ENCODE results near the gene LMO4. TPM values are rescaled to one million over a fixed set of nuclear protein-coding genes. Genes with fewer than 3 reads are reported as not detected.

The LMO4 gene
- total RNA-seq, 1 donor from 2014 or later: 23.7 TPM

GRCh38 chr1:87356591-87356990 lies 27.9 kb downstream of the LMO4 start:
- intact Hi-C loops (cut with micrococcal nuclease): no loop called here
- no peak overlapping the region for H3K27ac Mint-ChIP-seq
- H3K4me1 Mint-ChIP-seq: no peaks in the 10 kb centered on the region
- H3K36me3 Mint-ChIP-seq (ENCODE audit: low read depth): peaks cover 2% of the 10 kb centered on the region
- H3K9me3 Mint-ChIP-seq: peaks cover 3% of the 10 kb centered on the region
- no peaks in the 10 kb centered on the region for H3K27me3 Mint-ChIP-seq
- no peak for DNase-seq
- H3K4me3 Mint-ChIP-seq: no peak overlapping the region

DNA sequence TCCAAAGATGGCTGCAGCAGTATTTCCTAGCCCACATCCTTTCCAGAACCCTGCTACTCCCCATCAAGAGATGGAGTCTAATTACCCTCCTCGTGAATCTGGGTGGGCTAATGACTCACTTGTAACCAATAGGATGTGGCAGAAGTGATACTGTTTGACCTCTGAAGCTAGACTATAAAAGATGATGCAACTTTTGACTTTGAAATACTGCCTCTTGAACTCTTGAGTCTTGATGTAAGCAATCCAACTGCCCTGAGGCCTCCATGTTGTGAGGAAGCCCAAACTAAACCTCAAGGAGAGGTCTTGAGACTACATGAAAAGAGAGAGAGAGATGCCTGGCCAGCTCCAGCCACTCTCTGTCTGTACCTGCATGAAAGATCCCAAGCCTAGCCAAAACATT lies 29.5 kb downstream of the LMO4 start:
- Mint-ChIP-seq H3K4me3 (no peak overlapping the region), H3K36me3 (ENCODE audit: low read depth) (peaks cover 2% of the 10 kb centered on the region), H3K9me3 (peaks cover 3% of the 10 kb centered on the region), H3K27ac (no peak overlapping the region), H3K4me1 (no peaks in the 10 kb centered on the region), H3K27me3 (no peaks in the 10 kb centered on the region)
- DNase-seq: no peak
- intact Hi-C loops (cut with micrococcal nuclease): no loop called here

DNA sequence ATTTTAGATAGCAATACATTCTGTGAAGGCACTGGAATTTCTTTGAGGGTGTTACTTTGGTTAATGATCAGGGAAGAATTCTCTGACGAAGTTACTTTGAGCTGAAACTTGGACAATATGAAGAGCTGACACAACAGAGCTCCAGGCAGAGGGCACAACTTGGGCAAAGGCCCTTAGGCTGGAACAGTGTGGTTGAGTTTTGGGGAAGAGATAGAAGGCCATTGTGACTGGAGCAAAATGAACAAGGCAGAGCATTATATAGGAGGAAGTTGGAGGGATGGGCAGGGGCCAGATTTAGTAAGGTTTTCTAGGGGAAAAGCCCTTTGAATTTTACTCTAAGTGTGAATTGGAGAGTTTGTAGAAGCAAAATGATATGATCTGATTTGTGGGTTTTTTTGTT lies 30.9 kb downstream of the LMO4 start:
- Mint-ChIP-seq H3K9me3 (peaks cover 3% of the 10 kb centered on the region), H3K4me3 (no peak overlapping the region), H3K4me1 (no peaks in the 10 kb centered on the region), H3K27ac (no peak overlapping the region), H3K36me3 (ENCODE audit: low read depth) (peaks cover 2% of the 10 kb centered on the region), H3K27me3 (no peaks in the 10 kb centered on the region)
- intact Hi-C loops (cut with micrococcal nuclease): no loop called here
- no peak for DNase-seq

DNA sequence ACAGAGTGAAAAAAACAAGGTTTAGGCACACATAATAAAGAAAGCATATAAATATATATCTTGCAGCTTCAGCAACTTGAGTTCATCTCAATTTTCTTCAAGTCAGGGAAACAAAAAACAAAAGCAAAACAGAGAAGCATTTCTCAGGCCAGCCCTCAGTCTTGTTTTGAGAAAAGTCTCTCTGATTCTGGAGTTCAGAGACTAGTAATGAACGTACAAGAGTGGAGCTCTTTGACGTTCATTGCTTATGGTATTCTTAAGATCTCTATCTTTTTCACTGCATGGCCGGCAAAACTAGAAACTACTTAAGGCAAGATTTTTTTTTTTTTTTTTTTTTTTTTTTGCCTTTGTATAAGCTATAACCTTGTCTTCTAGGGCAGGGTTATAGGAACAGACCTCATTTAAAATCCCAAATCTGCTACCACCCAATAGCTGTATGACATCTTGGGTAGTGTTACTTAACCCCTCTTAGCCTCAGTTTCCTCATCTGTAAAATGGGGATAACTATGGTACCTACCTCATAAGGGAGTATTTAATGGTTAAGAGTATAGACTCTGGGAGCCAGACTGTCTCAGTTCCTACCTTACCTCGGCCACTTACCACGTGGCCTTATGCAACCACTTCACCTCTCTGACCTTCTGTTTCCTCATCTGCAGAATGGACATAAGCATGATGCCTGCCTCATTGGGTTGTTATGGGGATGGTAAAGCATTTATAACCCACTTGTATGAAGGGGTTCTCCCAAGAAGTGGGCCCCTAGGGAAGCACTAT lies 33.6 kb downstream of the LMO4 start:
- H3K9me3 Mint-ChIP-seq: peaks cover 3% of the 10 kb centered on the region
- H3K36me3 Mint-ChIP-seq (ENCODE audit: low read depth): peaks cover 2% of the 10 kb centered on the region
- no peaks in the 10 kb centered on the region for H3K4me1 Mint-ChIP-seq
- intact Hi-C loops (cut with micrococcal nuclease): no loop called here
- no peak overlapping the region for H3K27ac Mint-ChIP-seq
- no peaks in the 10 kb centered on the region for H3K27me3 Mint-ChIP-seq
- no peak overlapping the region for H3K4me3 Mint-ChIP-seq
- no peak for DNase-seq

- intact Hi-C loops (cut with micrococcal nuclease): no loop called here
- Mint-ChIP-seq H3K4me3 (no peak overlapping the region), H3K9me3 (peaks cover 3% of the 10 kb centered on the region), H3K27ac (no peak overlapping the region), H3K4me1 (no peaks in the 10 kb centered on the region), H3K27me3 (peaks cover 1% of the 10 kb centered on the region), H3K36me3 (ENCODE audit: low read depth) (peaks cover 2% of the 10 kb centered on the region)
- no peak for DNase-seq
Observed at GRCh38 chr1:87362834-87363426, 34.2 kb downstream of the LMO4 start.

DNA sequence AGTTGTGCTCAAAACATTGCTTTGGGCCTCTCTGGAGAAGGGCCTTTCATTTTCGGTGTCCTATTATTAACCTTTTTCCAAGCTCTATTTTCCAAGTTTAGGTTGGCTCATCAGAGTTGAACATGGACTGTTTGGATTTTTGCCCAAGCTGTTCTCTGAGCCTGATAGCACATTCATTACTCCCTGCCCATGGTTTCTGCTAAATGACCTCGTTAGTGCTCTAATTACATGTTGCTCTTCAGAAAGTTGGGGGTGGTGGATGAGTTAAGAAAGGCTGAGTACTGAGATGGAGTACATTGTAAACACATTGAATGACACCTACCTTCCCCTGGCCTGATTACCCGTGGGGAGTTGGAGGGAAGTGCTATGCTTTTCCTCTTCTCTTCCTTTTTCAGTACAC lies 38.9 kb downstream of the LMO4 start:
- DNase-seq: no peak
- Mint-ChIP-seq H3K4me3 (no peak overlapping the region), H3K27ac (no peak overlapping the region), H3K9me3 (no peaks in the 10 kb centered on the region), H3K36me3 (ENCODE audit: low read depth) (no peaks in the 10 kb centered on the region), H3K4me1 (no peaks in the 10 kb centered on the region), H3K27me3 (peaks cover 8% of the 10 kb centered on the region)
- intact Hi-C loops (cut with micrococcal nuclease): no loop called here

DNA sequence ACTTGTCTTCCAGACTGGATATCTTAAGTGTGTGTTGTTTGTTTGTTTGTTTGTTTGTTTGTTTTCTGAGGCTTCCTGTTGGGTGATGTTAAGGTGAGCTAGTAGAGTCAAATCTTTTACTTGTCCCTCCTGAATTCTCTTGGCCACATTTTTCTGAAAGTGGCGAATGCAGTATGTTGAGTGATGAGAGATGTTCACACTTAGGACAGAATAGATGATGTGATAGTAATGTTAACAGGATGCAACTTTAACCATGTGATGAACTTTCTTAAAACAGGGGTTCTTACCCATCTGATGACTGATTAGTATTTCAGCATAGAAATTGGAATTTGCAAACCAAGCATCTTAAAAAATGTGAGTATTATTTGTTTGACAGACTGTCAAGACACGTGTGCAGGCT lies 40.2 kb downstream of the LMO4 start:
- Mint-ChIP-seq H3K27me3 (peaks cover 8% of the 10 kb centered on the region), H3K4me3 (no peak overlapping the region), H3K9me3 (no peaks in the 10 kb centered on the region), H3K4me1 (no peaks in the 10 kb centered on the region), H3K27ac (no peak overlapping the region), H3K36me3 (ENCODE audit: low read depth) (no peaks in the 10 kb centered on the region)
- no peak for DNase-seq
- intact Hi-C loops (cut with micrococcal nuclease): no loop called here

DNA sequence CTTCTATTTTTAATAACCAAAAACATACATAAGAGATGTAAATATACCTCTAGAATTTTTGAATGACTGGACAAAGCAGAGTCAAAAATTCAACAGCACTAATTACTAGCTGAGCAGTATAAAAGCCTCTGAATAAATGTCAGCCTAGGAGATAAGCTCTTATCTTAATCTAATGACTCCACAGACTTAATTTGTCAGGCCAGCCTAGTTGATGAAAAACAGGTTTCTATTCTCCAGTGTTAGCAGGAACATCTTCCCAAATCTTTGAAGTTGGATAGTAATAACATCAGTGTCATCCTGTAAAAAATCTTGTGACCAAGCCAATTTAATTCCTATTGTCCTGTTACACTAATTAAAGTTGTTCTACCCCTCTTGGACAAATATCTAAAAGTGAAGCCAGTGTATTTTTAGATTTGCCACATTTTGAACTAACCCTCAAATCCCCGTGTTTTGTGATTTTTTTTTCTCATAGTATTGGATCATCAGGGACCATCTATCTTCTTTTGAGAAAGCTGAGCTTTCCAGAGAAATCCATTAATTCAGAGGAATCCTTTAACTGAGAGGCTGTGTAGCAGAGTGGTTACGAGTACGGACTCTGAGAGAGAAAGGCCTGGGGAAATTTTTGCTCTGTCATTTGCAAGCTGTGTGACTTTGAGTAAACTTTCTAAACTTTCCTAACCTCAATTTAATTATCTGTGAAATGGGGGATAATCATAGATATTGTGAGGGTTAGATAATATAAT lies 41.2 kb downstream of the LMO4 start:
- no peak overlapping the region for H3K27ac Mint-ChIP-seq
- no peaks in the 10 kb centered on the region for H3K4me1 Mint-ChIP-seq
- peaks cover 8% of the 10 kb centered on the region for H3K27me3 Mint-ChIP-seq
- no peak overlapping the region for H3K4me3 Mint-ChIP-seq
- H3K9me3 Mint-ChIP-seq: no peaks in the 10 kb centered on the region
- intact Hi-C loops (cut with micrococcal nuclease): no loop called here
- no peak for DNase-seq
- H3K36me3 Mint-ChIP-seq (ENCODE audit: low read depth): no peaks in the 10 kb centered on the region

DNA sequence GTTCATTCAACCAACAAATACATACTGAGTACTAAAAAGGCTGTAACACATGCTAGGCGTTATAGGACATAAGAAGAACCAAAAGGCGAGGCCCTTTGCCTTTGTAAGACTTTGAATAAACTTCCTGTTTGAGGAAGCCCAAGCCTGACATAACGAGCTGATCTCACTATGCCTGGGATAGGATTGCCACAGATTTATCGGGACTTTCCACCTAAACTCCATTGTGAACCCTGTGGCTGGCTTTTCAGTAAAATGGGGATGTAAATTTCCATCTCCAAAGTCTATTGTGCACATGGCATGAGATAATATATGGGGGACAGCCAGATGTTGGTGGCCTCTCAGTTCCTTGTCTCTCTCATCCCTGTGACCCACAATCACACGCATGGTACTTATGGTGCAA lies 41.9 kb downstream of the LMO4 start:
- DNase-seq: no peak
- intact Hi-C loops (cut with micrococcal nuclease): no loop called here
- Mint-ChIP-seq H3K36me3 (ENCODE audit: low read depth) (no peaks in the 10 kb centered on the region), H3K27me3 (peaks cover 8% of the 10 kb centered on the region), H3K4me3 (no peak overlapping the region), H3K27ac (no peak overlapping the region), H3K9me3 (no peaks in the 10 kb centered on the region), H3K4me1 (no peaks in the 10 kb centered on the region)

- Mint-ChIP-seq H3K4me3 (no peak overlapping the region), H3K27ac (no peak overlapping the region), H3K36me3 (ENCODE audit: low read depth) (no peaks in the 10 kb centered on the region), H3K27me3 (peaks cover 19% of the 10 kb centered on the region), H3K4me1 (no peaks in the 10 kb centered on the region), H3K9me3 (peaks cover 17% of the 10 kb centered on the region)
- intact Hi-C loops (cut with micrococcal nuclease): no loop called here
- DNase-seq: no peak
Observed at GRCh38 chr1:87379306-87379705, 50.6 kb downstream of the LMO4 start.

DNA sequence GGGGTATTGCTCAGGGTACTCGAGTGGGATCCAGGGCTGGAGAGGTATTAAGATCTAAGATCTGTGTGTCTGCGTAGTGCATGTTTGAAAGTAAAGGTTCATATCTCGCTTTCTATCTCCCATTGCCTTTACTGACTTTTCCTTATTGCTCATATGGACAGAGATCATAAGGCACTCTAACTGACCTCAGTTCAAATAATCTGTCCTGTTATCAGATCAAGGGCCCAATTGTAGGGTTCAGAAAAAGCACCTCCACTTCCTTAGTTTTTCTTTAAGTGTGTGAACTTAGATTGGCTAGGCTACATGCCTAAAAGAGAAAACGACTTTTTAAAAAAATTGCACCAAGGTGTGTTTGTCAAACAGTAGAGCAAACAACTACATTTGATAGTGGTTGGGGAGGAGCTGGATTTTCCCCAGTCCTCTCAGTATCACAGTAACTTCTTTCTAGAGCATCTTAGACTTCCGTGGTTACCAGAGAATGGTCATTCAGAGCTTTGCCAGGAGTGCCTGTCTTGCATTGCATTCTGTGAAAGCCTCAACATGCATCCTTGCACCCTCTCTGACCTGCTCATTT lies 57.6 kb downstream of the LMO4 start:
- H3K36me3 Mint-ChIP-seq (ENCODE audit: low read depth): no peaks in the 10 kb centered on the region

DNA sequence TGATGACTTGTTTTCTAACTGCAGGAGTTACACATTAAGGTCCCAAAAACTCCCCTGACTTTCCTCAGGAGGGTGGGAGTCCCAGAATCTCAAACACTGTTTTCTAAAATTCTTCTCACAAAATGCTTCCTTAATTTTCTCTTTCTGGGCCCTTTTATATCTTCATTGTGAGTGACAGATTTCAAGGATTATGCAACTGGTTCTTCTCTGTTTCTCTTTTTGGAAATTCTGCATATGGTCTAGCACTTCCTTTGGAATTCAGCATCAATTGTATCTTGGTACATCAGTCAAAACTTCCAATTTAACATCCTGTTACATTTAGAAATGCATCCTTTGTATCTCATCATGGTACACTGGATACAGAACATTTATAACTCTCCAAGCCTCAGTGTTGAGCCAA lies 59.7 kb downstream of the LMO4 start:
- no peak for DNase-seq
- Mint-ChIP-seq H3K27me3 (peaks cover 42% of the 10 kb centered on the region), H3K9me3 (no peaks in the 10 kb centered on the region), H3K27ac (no peak overlapping the region), H3K4me3 (no peak overlapping the region), H3K4me1 (no peaks in the 10 kb centered on the region), H3K36me3 (ENCODE audit: low read depth) (no peaks in the 10 kb centered on the region)
- intact Hi-C loops (cut with micrococcal nuclease): no loop called here

More for the DNA sequence above, 57.6 kb downstream of the LMO4 start:
- Mint-ChIP-seq H3K27me3 (peaks cover 33% of the 10 kb centered on the region), H3K9me3 (no peaks in the 10 kb centered on the region), H3K4me3 (no peak overlapping the region), H3K4me1 (no peaks in the 10 kb centered on the region), H3K27ac (no peak overlapping the region)
- DNase-seq: no peak
- intact Hi-C loops (cut with micrococcal nuclease): no loop called here

DNA sequence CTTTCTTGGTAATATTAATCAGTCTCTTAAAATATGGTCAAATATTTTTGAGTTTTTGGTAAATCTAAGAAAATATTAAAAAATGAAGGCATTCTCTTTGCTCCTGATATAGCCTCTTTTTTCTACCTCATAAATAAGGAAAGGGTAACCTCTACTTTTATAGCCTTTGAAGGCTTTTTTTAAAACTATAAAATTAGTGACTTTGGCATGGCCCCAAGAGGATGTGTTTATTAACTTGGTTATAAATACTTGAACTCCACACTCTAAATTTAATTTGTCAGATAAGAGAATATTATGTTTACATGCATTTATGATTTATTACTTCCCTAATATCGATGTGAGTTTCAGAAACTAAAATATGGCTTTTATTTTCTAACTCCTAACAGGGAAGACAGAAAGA lies 60.3 kb downstream of the LMO4 start:
- Mint-ChIP-seq H3K27me3 (peaks cover 36% of the 10 kb centered on the region), H3K36me3 (ENCODE audit: low read depth) (no peaks in the 10 kb centered on the region), H3K27ac (no peak overlapping the region), H3K9me3 (no peaks in the 10 kb centered on the region), H3K4me1 (no peaks in the 10 kb centered on the region), H3K4me3 (no peak overlapping the region)
- no peak for DNase-seq
- intact Hi-C loops (cut with micrococcal nuclease): no loop called here

GRCh38 chr1:87389546-87389945 lies 60.9 kb downstream of the LMO4 start:
- Mint-ChIP-seq H3K27me3 (peaks cover 36% of the 10 kb centered on the region), H3K4me1 (no peaks in the 10 kb centered on the region), H3K4me3 (no peak overlapping the region), H3K27ac (no peak overlapping the region), H3K36me3 (ENCODE audit: low read depth) (no peaks in the 10 kb centered on the region), H3K9me3 (no peaks in the 10 kb centered on the region)
- intact Hi-C loops (cut with micrococcal nuclease): no loop called here
- no peak for DNase-seq

All from activated CD4-positive, alpha-beta T cell treated with anti-CD3 and anti-CD28 coated beads, Interleukin-2, amount 10 ng/mL, durations not matched to agents 24 days and 14 days (primary cell).